Small intestine (tissue), 7 donors: ENCODE measurements around the gene TMPRSS6. TPM values are rescaled to one million over a fixed set of nuclear protein-coding genes. Genes with fewer than 3 reads are reported as not detected.

Experiments used
- DNase-seq, 2 donors: peaks; one replicate each; pipeline versions ENCODE4 v3.0.0 to v3.0.0-alpha.2; 2013
- FAIRE-seq: peaks from 2 replicates; lab custom pipeline; 2012; peaks lifted over from hg19 to GRCh38; lab: Jason Lieb, UNC
- H3K27ac ChIP-seq, 3 donors: one replicate each; pipeline ENCODE4 v1.5.1; 2013; ENCODE audit warnings: low read length in 2 of 3, mild to moderate bottlenecking in 2 of 3, control low read depth in 1 of 3, inconsistent platforms in 1 of 3, low read depth in 1 of 3, moderate library complexity in 1 of 3
- H3K27me3 ChIP-seq, 3 donors: one replicate each; pipeline ENCODE4 v1.6.1; 2013; ENCODE audit warnings: low read length in 3 of 3, inconsistent platforms in 1 of 3; ENCODE audit not compliant: control insufficient read depth in 3 of 3, insufficient read depth in 3 of 3
- H3K36me3 ChIP-seq, 3 donors: one replicate each; pipeline ENCODE4 v1.6.1; 2013; ENCODE audit warnings: low read length in 3 of 3, inconsistent platforms in 1 of 3, low read depth in 1 of 3, mild to moderate bottlenecking in 1 of 3, moderate library complexity in 1 of 3; ENCODE audit not compliant: control insufficient read depth in 3 of 3, insufficient read depth in 2 of 3
- H3K4me1 ChIP-seq, 3 donors: one replicate each; pipeline ENCODE4 v1.6.1; 2013; ENCODE audit warnings: low read length in 2 of 3, inconsistent platforms in 1 of 3, low read depth in 1 of 3, mild to moderate bottlenecking in 1 of 3, moderate library complexity in 1 of 3; ENCODE audit not compliant: control insufficient read depth in 3 of 3, insufficient read depth in 2 of 3
- H3K4me3 ChIP-seq, 3 donors: one replicate each; pipeline ENCODE4 v1.5.1; 2013; ENCODE audit warnings: low read length in 3 of 3, control low read depth in 1 of 3, inconsistent platforms in 1 of 3, low read depth in 1 of 3, mild to moderate bottlenecking in 1 of 3, moderate library complexity in 1 of 3
- H3K9me3 ChIP-seq, 2 donors: one replicate each; pipeline ENCODE4 v1.6.1; 2013; ENCODE audit warnings: low read depth in 1 of 2, low read length in 1 of 2; ENCODE audit not compliant: control insufficient read depth in 2 of 2, insufficient read depth in 1 of 2
- WGBS, 3 donors: extraction: QIAGEN DNeasy Blood & Tissue Kit; methylation state at CpG; one replicate each; pipeline ENCODE4 v1.1.7; 2013; 5-methylcytosine and 5-hydroxymethylcytosine counted together
- polyA plus RNA-seq, 4 donors: library from polyadenylated mRNA; stranded (reverse) in 3 of 4; unstranded in 1 of 4; fragments of 200-250 nt in 3 of 4; fragments of 120-200 nt in 1 of 4; gene quantifications; one replicate each; pipeline versions ENCODE4 v1.2.1 to v1.2.3, GENCODE V29; 2013
- donor health status: healthy with polysubstance abuse.
- donor health status: control.
- donor health status: control.
- donor health status: Bipolar disorder and iron deficiency.
- donor health status: healthy.

The TMPRSS6 gene
- polyA plus RNA-seq, 4 donors, result 0.40 to 4.2 (median 1.3) TPM

GRCh38 chr22:37016134-37016910 lies 93.2 kb downstream of the TMPRSS6 start:
- Histone ChIP-seq H3K36me3 (peaks cover 0 to 36% (median 0%) of the 10 kb centered on the region in 3 donors), H3K9me3 (no peaks in the 10 kb centered on the region), H3K27me3 (no peaks in the 10 kb centered on the region), H3K27ac (peak overlapping the region; percentile 19 to 98 (median 79)), H3K4me3 (peak overlapping the region in 1 of 3 donors; percentile 88), H3K4me1 (peaks cover 0 to 46% (median 7%) of the 10 kb centered on the region in 3 donors)
- WGBS, 3 donors, result 42 to 69% (median 62%) methylated on average over 14 of the region's 14 CpGs
- DNase-seq (peak; percentile 43 to 93), FAIRE-seq (no peak)

DNA sequence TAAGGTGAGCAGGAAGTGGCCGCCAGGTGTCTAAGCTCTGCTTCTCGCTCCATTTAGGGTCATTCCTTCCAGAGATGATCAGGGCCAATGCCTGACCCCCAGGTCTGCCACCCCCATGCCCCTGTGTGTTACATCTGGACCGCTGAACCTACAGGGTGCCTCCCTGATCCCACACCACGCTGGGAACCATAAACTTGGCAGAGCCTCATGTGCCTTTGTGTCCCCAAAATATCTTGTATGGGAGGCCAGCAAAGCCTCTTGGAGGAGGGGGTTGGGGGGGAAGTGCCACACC lies 94.0 kb downstream of the TMPRSS6 start:
- DNase-seq, result no peak
- peaks cover 0 to 41% (median 7%) of the 10 kb centered on the region in 3 donors for H3K4me1 ChIP-seq
- peaks cover 0 to 39% (median 0%) of the 10 kb centered on the region in 3 donors for H3K36me3 ChIP-seq
- peak overlapping the region; percentile 25 to 79 (median 42) for H3K27ac ChIP-seq
- no peak for FAIRE-seq
- WGBS, 3 donors, result 16 to 65% (median 49%) methylated on average over 4 of the region's 4 CpGs
- no peak overlapping the region for H3K4me3 ChIP-seq
- no peaks in the 10 kb centered on the region for H3K9me3 ChIP-seq
- no peaks in the 10 kb centered on the region for H3K27me3 ChIP-seq

Other genes with a start within 250 kb of the TMPRSS6 start
- gene NCF4, start 248.7 kb downstream of the TMPRSS6 start, polyA plus RNA-seq, result 10 to 100 TPM in 1 of 4 donors, 1 to 10 TPM in 3; 2.5 to 30.3 (median 9.5) TPM
- 1 to 10 TPM in 3 of 4 donors, under 1 TPM in 1; 0.22 to 5.4 (median 1.9) TPM for gene CSF2RB, start 196.1 kb downstream of the TMPRSS6 start, polyA plus RNA-seq
- gene TST, start 90.3 kb downstream of the TMPRSS6 start, polyA plus RNA-seq, result 100 to 1,000 TPM; 134 to 526 (median 354) TPM
- gene MPST, start 90.0 kb downstream of the TMPRSS6 start, polyA plus RNA-seq, result 100 to 1,000 TPM; 192 to 549 (median 305) TPM
- gene KCTD17, start 58.0 kb downstream of the TMPRSS6 start, polyA plus RNA-seq, result 10 to 100 TPM in 2 of 4 donors, 1 to 10 TPM in 2; 3.6 to 18.8 (median 10.3) TPM
- 1 to 10 TPM; 1.0 to 3.5 (median 1.6) TPM for gene IL2RB, start 40.2 kb upstream of the TMPRSS6 start, polyA plus RNA-seq
- 10 to 100 TPM in 1 of 4 donors, 1 to 10 TPM in 3; 2.4 to 20.0 (median 3.1) TPM for gene C1QTNF6, start 78.5 kb upstream of the TMPRSS6 start, polyA plus RNA-seq
- under 1 TPM in 2 of 4 donors, not detected in 2; 0.09 to 0.49 TPM for gene SSTR3, start 102.8 kb upstream of the TMPRSS6 start, polyA plus RNA-seq
- gene RAC2, start 134.6 kb upstream of the TMPRSS6 start, polyA plus RNA-seq, result 10 to 100 TPM; 12.1 to 41.1 (median 24.8) TPM
- 1 to 10 TPM; 1.1 to 5.4 (median 3.6) TPM for gene CYTH4, start 172.8 kb upstream of the TMPRSS6 start, polyA plus RNA-seq